Mesodermal cell (in vitro differentiated cells): Measurements from ENCODE around the gene ZNF791.
"Not testable (repeated sequence)": the region's sequence is repeated elsewhere in the genome, so short reads cannot be mapped to it uniquely, and the experiment has no call there.

ENCODE experiments used
- H3K27ac ChIP-seq: 2 replicates; pipeline ENCODE4 v1.7.0; 2013; ENCODE audit warnings: mild to moderate bottlenecking, low read depth, low read length, moderate library complexity; ENCODE audit not compliant: severe bottlenecking
- H3K36me3 ChIP-seq: 2 replicates; pipeline ENCODE4 v1.7.1; 2013; ENCODE audit warnings: mild to moderate bottlenecking, low read length, moderate library complexity; ENCODE audit not compliant: control insufficient read depth, insufficient read depth
- H3K4me1 ChIP-seq: one replicate; pipeline ENCODE4 v1.7.1; 2013; ENCODE audit warnings: mild to moderate bottlenecking, low read length; ENCODE audit not compliant: insufficient read depth, control insufficient read depth, poor library complexity, severe bottlenecking
- H3K4me3 ChIP-seq: 2 replicates; pipeline ENCODE4 v1.7.0; 2013; ENCODE audit warnings: low read length, control low read depth, mild to moderate bottlenecking; ENCODE audit not compliant: insufficient read depth, poor library complexity, severe bottlenecking; ENCODE audit errors: extremely low read depth
- H3K9me3 ChIP-seq: 2 replicates; pipeline ENCODE4 v1.7.1; 2013; ENCODE audit warnings: mild to moderate bottlenecking, low read length, moderate library complexity; ENCODE audit not compliant: control insufficient read depth
- WGBS, 2 experiments: methylation state at CpG; one replicate each; pipeline ENCODE4 v1.1.5; 2013; ENCODE audit warnings: missing lambda C conversion rate in 2 of 2; ENCODE audit not compliant: insufficient coverage in 2 of 2; 5-methylcytosine and 5-hydroxymethylcytosine counted together

The ZNF791 gene

DNA sequence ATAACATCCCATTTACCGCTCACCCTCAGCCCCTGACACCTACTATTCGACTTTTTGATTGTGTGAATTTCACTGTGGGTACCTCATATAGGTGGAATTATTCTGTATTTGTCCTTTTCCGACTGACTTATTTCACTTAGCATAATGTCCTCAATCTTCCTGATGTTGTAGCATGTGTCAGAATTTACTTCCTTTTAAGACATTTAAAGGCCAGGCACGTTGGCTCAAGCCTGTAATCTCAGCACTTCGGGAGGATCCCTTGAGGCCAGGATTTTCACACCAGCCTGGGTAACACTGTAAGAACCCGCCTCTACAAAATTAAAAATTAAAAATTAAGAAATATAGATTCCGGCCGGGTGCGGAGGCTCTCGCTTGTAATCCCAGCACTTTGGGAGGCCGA lies 13.1 kb upstream of the ZNF791 start:
- 94 to 97% methylated on average over 5 to 8 of the region's 11 CpGs for WGBS, 2 experiments

DNA sequence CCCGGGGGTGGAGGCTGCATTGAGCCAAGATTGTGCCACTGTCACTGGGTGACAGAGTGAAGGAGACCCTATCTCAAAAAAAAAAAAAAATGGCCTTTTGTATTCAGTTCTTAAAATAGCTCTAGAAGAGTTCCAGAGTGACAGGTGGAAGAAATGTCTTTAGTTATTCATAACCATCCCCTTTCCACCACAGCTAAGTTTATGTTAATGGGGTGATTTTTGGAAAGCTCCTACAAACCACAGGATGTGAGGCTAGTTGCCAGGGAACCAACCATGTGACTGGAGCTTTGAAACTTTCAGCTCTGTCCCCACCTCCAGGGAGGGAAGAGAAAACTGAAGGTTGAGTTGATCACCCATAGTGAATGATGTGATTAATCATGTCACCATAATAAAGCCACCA lies 7.0 kb upstream of the ZNF791 start:
- Histone ChIP-seq H3K36me3 (peaks cover 65% of the 10 kb centered on the region), H3K4me1 (no peaks in the 10 kb centered on the region), H3K9me3 (no peaks in the 10 kb centered on the region), H3K4me3 (no peak overlapping the region), H3K27ac (no peak overlapping the region)
- WGBS, 2 experiments: 100% methylated on average over 1 of the region's 1 CpG

More for the DNA sequence above, 13.1 kb upstream of the ZNF791 start:
- H3K4me3 ChIP-seq: no peak overlapping the region
- H3K4me1 ChIP-seq: no peaks in the 10 kb centered on the region
- H3K27ac ChIP-seq: no peak overlapping the region
- no peaks in the 10 kb centered on the region for H3K9me3 ChIP-seq
- peaks cover 34% of the 10 kb centered on the region for H3K36me3 ChIP-seq

DNA sequence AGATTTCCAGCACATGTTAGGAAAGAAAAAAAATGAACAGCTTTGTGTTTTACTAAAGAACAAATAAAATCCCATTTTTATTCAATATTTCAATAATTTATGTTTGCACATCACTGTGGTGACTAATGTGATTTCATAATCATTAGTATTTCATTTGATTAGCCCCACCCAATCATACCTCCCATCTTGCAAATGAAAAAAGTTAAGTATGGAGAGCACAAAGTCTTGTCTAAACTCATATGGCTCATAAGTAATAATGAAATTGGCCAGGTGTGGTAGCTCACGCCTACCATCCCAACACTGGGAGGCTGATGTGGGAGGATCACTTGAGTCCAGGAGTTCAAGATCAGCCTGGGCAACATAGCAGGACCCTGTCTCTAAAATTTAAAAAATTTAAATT lies 3.9 kb upstream of the ZNF791 start:
- H3K9me3 ChIP-seq: no peaks in the 10 kb centered on the region
- no peaks in the 10 kb centered on the region for H3K4me1 ChIP-seq
- no peak overlapping the region for H3K4me3 ChIP-seq
- WGBS, 2 experiments: 100% methylated on average over 1 of the region's 1 CpG; no CpG with 5 or more reads in 1 of the 2 experiments
- peaks cover 55% of the 10 kb centered on the region for H3K36me3 ChIP-seq
- no peak overlapping the region for H3K27ac ChIP-seq

DNA sequence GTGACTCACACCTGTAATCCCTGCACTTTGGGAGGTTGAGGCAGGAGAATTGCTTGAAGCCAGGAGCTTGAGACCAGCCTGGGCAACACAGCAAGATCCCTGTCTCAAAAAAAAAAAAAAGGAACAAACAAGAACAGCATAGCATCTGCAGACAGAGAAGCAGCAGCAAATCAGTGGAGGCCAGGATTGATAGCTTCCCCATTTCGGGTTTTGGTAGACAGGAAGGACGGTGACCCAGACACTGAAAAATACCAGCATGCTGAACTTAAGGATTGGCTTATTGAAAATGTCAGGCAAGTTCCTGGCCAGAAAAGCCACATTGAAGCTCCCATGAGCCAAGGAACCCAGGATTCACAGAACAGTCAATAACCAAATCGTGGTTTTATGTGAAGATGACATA lies 3.1 kb upstream of the ZNF791 start:
- 100% methylated on average over 2 to 3 of the region's 3 CpGs for WGBS, 2 experiments

DNA sequence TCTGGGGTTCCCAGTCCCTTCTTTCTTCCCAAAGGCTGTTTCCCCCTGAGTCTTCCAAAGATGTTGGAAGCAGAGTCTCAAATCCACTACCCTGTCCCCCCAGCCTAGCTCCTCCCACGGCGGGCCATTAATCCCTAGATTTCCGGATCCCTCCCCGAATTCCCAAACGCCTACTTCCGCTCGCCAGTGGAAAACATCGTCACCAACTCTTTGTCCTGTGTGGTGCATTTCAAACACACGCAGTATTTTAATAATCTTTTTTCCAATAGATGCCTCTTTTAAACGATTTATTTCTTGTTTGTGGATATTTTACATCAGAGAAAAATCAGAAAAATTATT lies 610 bp downstream of the ZNF791 start:
- H3K9me3 ChIP-seq: no peaks in the 10 kb centered on the region
- H3K36me3 ChIP-seq: peaks cover 59% of the 10 kb centered on the region
- H3K4me1 ChIP-seq: no peaks in the 10 kb centered on the region
- peak overlapping the region; percentile 98 for H3K27ac ChIP-seq
- H3K4me3 ChIP-seq: peak overlapping the region; percentile 95
- 0 to 1% methylated on average over 5 to 8 of the region's 10 CpGs for WGBS, 2 experiments

More for the DNA sequence above, 3.1 kb upstream of the ZNF791 start:
- Histone ChIP-seq H3K27ac (no peak overlapping the region), H3K36me3 (peaks cover 53% of the 10 kb centered on the region), H3K4me3 (no peak overlapping the region), H3K4me1 (no peaks in the 10 kb centered on the region), H3K9me3 (no peaks in the 10 kb centered on the region)

DNA sequence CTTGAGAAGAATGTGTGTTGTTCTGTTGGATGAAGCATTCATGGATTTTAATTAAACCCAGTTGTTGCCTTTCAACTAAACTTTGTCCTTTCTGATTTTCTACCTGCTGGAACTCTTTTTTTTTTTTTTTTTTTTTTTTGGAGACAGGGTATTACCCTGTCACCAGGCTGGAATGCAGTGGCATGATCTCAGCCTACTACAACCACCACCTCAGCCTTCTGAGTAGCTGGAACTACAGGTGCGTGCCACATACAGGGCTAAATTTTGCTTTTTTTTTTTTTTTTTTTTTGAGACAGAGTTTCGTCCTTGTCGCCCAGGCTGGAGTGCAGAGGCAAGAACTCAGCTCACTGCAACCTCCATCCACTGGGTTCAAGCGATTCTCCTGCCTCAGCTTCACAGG lies 6.9 kb downstream of the ZNF791 start:
- H3K36me3 ChIP-seq: peaks cover 77% of the 10 kb centered on the region
- no peak overlapping the region for H3K4me3 ChIP-seq
- peaks cover 9% of the 10 kb centered on the region for H3K9me3 ChIP-seq
- no peak overlapping the region for H3K27ac ChIP-seq
- 96 to 100% methylated on average over 1 to 4 of the region's 4 CpGs for WGBS, 2 experiments
- H3K4me1 ChIP-seq: no peaks in the 10 kb centered on the region

DNA sequence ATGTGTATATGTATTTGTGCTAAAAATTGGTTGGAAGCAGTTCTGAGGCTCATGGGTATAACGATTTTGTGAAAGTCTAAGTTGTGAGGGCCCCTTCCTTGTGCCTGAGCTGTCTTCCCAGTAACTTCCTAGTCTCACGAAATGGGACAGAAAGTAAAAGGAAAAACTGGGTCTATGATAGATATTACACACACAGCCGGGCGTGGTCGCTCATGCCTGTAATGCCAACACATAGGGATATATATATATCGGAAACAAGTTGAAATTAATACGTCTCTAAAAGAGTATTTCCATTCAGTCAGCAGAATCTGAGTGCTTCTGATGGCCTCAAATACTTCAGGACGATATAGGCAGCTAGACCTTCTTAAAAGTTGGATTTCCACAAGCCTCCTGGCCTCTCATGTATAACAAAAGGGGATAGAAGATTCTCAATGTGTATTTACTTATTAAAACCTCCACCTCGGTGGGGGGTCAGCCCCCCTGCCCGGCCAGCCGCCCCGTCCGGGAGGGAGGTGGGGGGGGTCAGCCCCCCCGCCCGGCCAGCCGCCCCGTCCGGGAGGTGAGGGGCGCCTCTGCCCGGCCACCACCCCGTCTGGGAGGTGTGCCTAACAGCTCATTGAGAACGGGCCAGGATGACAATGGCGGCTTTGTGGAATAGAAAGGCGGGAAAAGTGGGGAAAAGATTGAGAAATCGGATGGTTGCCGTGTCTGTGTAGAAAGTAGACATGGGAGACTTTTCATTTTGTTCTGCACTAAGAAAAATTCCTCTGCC lies 10.7 kb downstream of the ZNF791 start:
- 95 to 97% methylated on average over 7 of the region's 26 CpGs for WGBS, 2 experiments
- H3K4me3 ChIP-seq, H3K4me1 ChIP-seq, H3K27ac ChIP-seq: not testable (repeated sequence)
- Histone ChIP-seq H3K36me3 (peaks cover 82% of the 10 kb centered on the region), H3K9me3 (peaks cover 14% of the 10 kb centered on the region)

DNA sequence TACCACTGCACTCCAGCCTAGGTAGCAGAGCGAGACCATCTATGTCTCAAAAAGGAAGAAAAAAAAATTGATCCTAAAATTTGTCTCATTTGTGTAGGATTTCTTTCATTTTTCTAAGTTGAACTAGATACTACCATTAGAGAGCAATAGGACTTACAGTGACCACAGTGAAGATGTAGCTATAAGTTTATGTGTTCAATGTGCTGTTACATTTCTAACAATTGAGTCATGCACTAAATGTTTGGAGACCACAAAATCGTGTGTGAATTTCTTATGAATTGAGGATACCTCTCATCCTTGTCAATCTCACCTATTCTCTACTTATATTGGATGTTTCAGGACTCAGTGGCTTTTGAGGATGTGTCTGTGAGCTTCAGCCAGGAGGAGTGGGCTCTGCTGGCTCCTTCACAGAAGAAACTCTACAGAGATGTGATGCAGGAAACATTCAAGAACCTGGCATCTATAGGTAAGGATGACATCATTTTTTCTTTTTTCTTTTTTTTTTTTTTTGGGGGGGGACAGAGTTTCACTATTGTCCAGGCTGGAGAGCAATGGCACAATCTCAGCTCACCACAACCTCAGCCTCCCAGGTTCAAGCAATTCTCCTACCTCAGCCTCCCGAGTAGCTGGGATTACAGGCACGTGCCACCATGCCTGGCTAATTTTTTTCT lies 12.8 kb downstream of the ZNF791 start:
- Histone ChIP-seq H3K27ac (no peak overlapping the region), H3K9me3 (peaks cover 31% of the 10 kb centered on the region), H3K36me3 (peaks cover 86% of the 10 kb centered on the region), H3K4me3 (no peak overlapping the region), H3K4me1 (no peaks in the 10 kb centered on the region)
- 100% methylated on average over 1 to 2 of the region's 4 CpGs for WGBS, 2 experiments

DNA sequence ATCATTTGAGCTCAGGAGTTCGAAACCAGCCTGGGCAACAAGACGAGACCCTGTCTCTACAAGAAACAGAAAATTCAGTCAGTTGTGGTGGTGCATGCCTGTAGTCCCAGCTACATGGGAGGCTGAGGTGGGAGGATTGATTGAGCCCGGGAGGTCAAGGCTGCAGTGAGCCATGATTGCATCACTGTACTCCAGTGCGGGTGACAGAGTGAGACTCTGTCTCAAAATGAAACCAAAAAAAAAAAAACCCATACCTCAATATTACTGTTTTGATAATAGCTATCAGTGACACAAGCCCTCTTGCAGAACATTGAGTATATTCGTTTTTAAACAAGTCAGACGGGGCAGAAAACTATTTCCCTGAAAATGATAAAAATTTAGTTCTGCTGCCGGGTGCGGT lies 16.2 kb downstream of the ZNF791 start:
- H3K4me3 ChIP-seq: no peak overlapping the region
- H3K4me1 ChIP-seq: no peaks in the 10 kb centered on the region
- 97 to 98% methylated on average over 7 of the region's 8 CpGs for WGBS, 2 experiments
- no peak overlapping the region for H3K27ac ChIP-seq
- H3K9me3 ChIP-seq: peaks cover 56% of the 10 kb centered on the region
- H3K36me3 ChIP-seq: peaks cover 97% of the 10 kb centered on the region

DNA sequence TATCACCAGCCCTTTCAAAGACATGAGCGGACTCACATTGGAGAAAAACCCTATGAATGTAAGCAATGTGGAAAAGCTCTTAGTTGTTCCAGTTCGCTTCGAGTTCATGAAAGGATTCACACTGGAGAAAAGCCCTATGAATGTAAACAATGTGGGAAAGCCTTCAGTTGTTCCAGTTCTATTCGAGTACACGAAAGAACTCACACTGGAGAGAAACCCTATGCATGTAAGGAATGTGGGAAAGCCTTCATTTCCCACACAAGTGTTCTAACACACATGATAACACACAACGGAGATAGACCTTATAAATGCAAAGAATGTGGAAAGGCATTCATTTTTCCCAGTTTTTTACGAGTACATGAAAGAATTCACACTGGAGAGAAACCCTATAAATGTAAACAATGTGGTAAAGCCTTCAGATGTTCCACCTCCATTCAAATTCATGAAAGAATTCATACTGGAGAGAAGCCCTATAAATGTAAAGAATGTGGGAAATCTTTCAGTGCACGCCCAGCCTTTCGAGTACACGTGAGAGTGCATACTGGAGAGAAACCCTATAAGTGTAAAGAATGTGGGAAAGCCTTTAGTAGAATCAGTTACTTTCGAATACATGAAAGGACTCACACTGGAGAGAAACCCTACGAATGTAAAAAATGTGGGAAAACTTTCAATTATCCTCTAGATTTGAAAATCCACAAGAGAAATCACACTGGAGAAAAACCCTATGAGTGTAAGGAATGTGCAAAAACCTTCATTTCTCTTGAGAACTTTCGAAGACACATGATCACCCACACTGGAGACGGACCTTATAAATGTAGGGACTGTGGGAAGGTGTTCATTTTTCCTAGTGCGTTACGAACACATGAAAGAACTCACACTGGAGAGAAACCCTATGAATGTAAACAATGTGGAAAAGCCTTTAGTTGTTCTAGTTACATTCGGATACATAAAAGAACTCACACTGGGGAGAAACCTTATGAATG lies 17.6 kb downstream of the ZNF791 start:
- no peak overlapping the region for H3K27ac ChIP-seq
- H3K4me1 ChIP-seq: no peaks in the 10 kb centered on the region
- peaks cover 92% of the 10 kb centered on the region for H3K36me3 ChIP-seq
- 95 to 98% methylated on average over 7 to 9 of the region's 17 CpGs for WGBS, 2 experiments
- no peak overlapping the region for H3K4me3 ChIP-seq
- H3K9me3 ChIP-seq: peaks cover 56% of the 10 kb centered on the region
